ENCODE results near the gene CAMTA2. TPM values are rescaled to one million over a fixed set of nuclear protein-coding genes. Genes with fewer than 3 reads are reported as not detected.

The CAMTA2 gene
- total RNA-seq, 1 experiment from 2014 or later: 2.9 TPM

- no peak for DNase-seq (ENCODE audit: low read depth)
These were observed 18.9 kb downstream of the CAMTA2 start for GRCh38 chr17:4968486-4969046.

GRCh38 chr17:4967539-4968485 is 19.7 kb downstream of the CAMTA2 start, which contains the start of gene SPAG7:
Gene SPAG7 (minus strand): TSS chr17:4967817. CDS start chr17:4967804, 13 bp downstream.
- peak; percentile 92 for DNase-seq (ENCODE audit: low read depth)

GRCh38 chr17:4966844-4967538 is 20.5 kb downstream of the CAMTA2 start:
- peak; percentile 99 for DNase-seq (ENCODE audit: low read depth)

- no peak for DNase-seq (ENCODE audit: low read depth)
These were observed 22.0 kb downstream of the CAMTA2 start for GRCh38 chr17:4965311-4965986.

DNA sequence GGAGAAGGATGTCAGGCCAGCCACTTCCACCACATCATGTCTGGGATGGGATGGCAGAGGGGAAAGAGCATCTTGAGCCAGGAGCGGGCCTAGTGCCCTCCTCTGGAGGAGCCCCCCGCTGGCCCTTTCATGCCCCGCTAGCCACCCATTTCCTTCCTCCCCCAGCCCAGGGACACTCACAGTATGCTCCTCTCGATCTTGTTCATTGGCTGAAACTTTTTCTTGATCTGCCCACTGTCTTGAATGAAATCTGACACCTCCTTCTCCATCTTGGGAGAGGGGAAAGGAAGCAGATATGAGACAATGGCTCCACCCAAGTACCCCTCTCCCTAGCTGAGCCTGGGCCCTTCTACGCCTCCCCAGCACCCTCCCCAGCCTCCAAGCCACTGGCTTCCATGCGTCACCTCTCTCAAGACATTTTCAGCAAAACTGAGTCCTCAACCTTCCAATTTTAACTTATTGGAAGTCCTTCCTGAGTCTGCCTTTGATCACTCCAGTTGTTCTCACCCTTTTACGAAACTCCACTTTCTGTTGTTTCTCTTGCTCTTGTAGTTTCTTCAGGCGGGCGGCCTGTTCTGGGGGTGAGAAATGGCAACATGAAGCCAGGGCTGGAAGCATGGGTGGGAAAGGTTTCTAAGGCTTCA is 27.1 kb downstream of the CAMTA2 start:
- no peak for DNase-seq (ENCODE audit: low read depth)

GRCh38 chr17:4959261-4959965 is 28.1 kb downstream of the CAMTA2 start:
- no peak for DNase-seq (ENCODE audit: low read depth)

GRCh38 chr17:4958102-4958501 is 29.4 kb downstream of the CAMTA2 start:
- no peak for DNase-seq (ENCODE audit: low read depth)

- DNase-seq (ENCODE audit: low read depth): no peak
These were observed 30.9 kb downstream of the CAMTA2 start for GRCh38 chr17:4956493-4957061.

- DNase-seq (ENCODE audit: low read depth): no peak
These were observed 32.4 kb downstream of the CAMTA2 start for GRCh38 chr17:4955091-4955490.

- DNase-seq (ENCODE audit: low read depth): no peak
These were observed 34.0 kb downstream of the CAMTA2 start for GRCh38 chr17:4953451-4953961.

DNA sequence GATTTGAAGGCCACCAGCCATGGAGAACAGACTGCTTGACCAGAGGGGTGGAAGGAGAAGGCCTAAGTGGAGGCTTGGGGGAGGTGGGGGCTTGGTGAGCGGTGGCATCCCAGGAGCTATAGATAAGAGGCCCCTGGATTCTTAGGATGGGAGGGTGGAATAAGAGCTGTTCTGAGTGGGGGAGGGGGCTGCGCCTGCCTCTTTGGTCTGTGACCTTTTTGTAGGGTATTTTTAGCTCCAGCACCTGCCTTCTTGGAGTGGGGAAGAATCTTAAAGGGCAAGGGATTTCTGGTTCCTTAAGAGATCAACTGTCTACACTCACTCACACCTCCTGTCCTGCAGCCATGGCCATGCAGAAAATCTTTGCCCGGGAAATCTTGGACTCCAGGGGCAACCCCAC is 36.0 kb downstream of the CAMTA2 start:
- DNase-seq (ENCODE audit: low read depth): no peak

GRCh38 chr17:4950746-4951204 is 36.7 kb downstream of the CAMTA2 start, which contains the start of gene ENO3:
Gene ENO3 (plus strand): TSS chr17:4951119. CDS start chr17:4951830, 711 bp downstream.
- no peak for DNase-seq (ENCODE audit: low read depth)

DNA sequence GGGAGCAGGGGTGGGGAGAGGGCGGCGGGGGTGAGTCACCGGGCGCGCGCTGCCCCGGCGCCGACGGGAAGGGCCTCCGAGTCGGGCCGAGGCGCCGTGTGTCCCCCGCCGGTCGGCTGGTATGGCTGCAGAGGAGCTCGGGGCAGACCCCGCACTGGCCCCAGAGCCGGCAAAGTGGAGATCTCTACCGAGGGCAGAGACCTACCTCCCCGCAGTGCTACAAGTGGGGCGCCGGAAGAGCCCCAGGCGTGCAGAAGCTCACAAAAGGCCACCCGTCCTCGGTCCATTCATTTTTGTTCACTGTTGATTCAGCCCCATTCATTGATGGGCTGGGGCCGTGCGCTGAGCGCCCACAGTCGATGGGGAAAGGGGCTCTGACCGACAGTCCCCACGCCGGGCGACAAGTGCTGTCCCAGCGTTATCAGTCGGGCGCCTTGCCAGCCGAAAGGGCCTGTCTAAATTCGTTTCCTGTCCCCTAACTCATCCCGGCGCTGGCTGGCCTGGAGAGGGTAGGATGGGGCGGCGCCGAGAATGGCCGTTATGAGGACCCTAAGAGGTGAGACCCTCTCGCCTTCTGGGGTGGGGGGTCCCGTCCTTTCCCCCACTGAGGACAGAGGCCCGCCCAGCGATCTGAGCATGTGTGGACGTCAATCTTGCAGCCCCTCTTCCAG is 37.3 kb downstream of the CAMTA2 start:
- DNase-seq (ENCODE audit: low read depth): no peak

DNA sequence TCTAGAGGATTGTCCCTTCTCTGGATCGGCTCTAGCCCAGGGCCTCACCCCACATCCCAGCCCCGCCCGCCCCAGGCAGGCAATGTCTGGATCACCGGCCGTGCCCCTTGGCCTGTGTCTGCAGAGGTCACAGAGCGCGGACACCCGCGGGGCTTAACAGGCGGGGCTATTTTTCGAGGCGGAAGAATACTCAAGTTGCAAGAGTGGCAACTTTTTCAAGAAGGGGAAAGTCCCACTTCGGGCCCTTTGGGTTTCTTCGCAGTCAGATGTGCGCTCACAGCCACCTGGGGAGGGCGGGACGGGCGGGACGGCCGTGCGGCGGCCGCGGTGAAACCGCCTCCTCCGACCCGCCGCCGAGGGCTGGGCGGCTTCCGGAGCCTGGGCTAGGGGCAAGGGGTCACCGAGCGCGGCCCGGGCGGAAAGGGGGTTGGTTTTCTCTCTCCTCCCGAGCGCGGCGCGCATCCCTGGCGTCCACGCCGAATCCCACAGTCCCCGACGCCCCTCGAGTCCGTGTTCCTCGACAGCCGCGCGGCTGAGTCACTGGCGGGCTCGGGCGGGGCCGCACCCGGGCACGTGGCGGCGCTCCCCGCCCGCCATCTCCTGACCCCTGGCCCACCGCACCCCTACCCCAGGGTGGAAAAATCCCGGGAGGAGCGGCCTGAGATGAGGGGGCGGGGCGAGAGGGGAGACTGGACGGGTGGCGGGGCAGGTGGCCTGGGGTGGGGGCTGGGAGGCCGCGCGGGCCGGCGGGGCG is 38.0 kb downstream of the CAMTA2 start:
- peak; percentile 79 for DNase-seq (ENCODE audit: low read depth)

- peak; percentile 89 for DNase-seq (ENCODE audit: low read depth)
These were observed 38.5 kb downstream of the CAMTA2 start for GRCh38 chr17:4948931-4949320.

DNA sequence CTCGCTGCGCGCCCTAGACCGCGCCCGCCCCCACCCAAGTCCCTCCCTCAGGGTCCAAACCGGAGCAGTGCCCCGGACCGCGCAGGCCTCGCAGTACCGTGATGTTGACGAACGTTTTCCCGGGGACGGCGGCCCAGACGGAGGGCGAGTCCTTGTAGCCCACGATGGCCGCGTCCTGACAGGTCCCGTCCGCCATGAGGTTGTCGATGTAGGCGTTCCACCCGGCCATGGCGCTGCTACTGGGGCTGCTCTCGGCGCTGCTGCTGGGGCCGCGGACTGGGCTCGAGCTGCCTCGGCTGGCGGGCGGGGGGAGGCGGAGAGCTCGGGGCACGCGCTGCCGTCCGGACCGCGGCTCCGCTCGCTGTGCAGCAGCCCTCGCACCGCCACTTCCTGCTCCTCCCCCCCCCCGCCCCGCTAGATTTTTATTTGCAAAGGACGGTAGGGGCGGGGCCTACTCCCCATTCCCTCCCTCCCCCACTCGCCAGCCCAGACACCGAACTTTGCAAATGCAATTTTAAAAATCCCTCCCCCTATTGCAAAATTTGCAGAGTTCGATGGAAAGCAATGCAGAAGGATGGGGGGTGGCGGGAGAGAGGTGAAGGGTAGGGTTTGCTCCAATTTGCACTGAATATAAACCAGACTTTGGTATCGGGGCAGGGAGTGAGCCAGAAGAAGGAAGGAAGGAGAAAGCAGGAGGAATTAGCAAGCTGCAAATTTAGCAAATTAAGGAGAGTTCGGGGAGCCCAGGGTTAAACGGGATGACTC is 39.1 kb downstream of the CAMTA2 start, which contains the start of gene PFN1:
TSS of gene PFN1 (minus strand) at position 365 of the 765 bp plus-strand sequence. CDS start at position 229, 136 bp downstream.
- peak; percentile 88 for DNase-seq (ENCODE audit: low read depth)

GRCh38 chr17:4947411-4948165 is 39.9 kb downstream of the CAMTA2 start:
- DNase-seq (ENCODE audit: low read depth): peak; percentile 60
